GM21619 (cell line): ENCODE measurements around the gene SFMBT1.
"Not testable (repeated sequence)": the region's sequence is repeated elsewhere in the genome, so short reads cannot be mapped to it uniquely, and the experiment has no call there.

ENCODE experiments used
- ATAC-seq: cut with Tn5 transposase; IDR thresholded peaks from one replicate; pipeline ENCODE4 v1.9.1; 2021; ENCODE audit not compliant: unreplicated experiment

Gene SFMBT1

GRCh38 chr3:53038679-53039375, 7.0 kb downstream of the SFMBT1 start:
- ATAC-seq, result no peak

GRCh38 chr3:53035825-53036619, 9.9 kb downstream of the SFMBT1 start:
- no peak for ATAC-seq

DNA sequence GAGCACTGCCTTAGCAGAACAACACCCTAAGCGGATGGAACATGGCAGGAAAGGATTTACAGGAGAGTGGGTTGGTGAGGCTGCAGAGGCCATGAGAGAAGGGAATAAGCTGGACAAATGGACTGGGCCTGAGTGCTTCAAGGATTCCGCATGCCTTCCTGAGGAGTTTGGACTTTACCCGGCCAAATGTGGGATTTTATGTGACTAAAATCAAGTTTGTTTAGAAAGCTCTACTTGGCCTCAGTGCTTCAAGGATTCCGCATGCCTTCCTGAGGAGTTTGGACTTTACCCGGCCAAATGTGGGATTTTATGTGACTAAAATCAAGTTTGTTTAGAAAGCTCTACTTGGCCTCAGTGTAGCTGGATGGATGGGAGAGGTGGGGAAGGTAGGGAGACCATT, 10.9 kb downstream of the SFMBT1 start:
- not testable (repeated sequence) for ATAC-seq

DNA sequence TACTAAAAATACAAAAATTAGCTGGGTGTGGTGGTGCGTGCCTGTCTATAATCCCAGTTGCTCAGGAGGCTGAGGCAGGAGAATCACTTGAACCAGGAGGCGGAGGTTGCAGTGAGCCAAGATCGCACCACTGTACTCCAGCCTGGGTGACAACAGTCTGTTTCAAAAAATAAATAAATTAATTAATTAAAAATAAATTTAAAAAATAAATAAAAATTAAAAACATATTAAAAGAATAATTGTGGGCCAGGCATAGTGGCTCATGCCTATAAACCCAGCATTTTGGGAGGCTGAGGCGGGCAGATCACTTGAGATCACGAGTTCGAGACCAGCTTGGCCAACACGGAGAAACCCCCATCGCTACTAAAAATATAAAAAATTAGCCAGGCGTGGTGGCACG, 11.5 kb downstream of the SFMBT1 start:
- not testable (repeated sequence) for ATAC-seq

DNA sequence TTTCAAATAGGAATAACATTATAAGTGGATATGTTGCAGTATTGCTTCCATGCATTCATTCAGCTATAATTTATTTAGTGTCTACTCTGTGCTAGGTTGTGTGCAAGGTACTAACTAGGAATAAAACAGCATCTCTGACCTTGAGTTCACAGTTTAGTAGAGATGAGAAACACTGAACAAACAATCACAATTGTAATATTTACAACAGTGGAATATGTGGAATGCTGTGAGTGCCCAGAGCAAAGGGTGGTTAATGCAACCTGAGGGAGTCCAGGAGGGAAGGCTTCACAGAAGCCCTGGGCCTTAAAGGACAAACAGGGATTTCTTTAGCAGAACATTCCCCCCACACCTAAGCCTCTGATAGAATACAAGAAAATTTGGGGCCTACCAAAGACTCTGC, 13.3 kb downstream of the SFMBT1 start:
- no peak for ATAC-seq

DNA sequence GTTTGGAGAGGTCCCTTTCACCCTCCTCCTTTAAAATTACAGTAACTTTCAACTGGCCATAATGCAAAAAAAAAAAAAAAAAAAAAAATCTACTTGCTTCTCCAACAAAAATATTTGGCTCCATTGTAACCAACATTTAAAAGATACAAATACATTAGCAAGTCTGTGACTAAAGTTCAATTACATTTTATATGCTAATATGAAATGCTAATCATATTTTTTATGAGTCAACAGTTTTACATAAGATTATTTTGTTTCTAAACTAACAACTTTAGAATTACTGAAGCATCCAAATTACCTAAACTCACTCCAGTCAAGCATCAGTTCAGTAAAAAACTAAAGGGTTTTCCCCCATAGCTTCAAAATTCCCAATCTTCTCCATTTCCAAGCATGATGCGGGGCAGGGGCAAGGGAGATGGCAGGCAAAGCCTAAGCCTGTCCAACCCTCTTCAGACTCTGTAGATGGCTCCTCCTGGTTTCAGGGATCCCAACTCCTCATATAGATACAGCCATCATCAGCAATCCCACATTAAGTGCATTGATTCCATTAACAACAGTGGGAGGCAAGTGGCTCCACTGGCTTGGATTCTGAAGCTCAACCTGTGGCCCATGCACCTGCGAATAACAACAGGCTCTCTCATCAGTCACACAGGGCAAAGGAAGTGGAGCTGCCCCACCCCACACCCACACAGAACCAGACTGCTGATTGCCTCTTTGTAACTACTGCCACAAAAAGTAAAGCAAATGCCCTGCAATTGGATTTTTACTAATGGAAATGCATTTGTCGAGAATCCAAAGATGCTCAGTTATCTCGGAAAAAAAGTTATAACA, 15.0 kb downstream of the SFMBT1 start:
- ATAC-seq, result no peak

- no peak for ATAC-seq
Observed at GRCh38 chr3:53028641-53029040, 17.2 kb downstream of the SFMBT1 start.

DNA sequence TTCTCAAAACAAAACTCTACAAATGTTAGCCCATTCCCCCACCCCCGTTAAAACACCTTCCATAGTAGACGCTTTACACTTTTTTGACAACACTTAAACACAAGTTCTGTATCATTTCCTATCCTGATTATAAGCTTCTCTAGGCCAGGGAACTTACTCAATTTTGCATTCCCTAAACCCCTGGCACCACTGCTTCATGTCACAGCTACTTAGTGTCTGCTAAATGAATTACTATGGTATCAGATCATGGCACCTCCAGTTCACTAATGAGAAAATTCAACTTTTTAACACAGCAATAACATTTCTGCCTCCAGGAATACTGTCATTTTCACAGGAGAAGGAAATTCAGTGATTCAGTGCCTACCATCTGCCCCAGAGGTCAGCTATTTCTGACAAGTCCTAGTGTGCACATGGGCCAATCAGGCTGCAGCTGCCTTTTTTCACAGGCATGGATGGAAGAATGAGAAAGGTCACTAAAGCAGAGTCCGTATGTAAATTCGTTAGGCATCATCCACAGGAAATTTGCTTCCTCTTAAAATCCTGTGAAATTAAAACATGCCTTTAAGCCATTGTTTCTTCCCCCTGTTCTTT, 18.5 kb downstream of the SFMBT1 start:
- ATAC-seq, result no peak

GRCh38 chr3:53026382-53027162, 19.3 kb downstream of the SFMBT1 start:
- ATAC-seq, result no peak

GRCh38 chr3:53024315-53024714, 21.6 kb downstream of the SFMBT1 start:
- ATAC-seq, result no peak

GRCh38 chr3:53023072-53023823, 22.6 kb downstream of the SFMBT1 start:
- ATAC-seq, result no peak

DNA sequence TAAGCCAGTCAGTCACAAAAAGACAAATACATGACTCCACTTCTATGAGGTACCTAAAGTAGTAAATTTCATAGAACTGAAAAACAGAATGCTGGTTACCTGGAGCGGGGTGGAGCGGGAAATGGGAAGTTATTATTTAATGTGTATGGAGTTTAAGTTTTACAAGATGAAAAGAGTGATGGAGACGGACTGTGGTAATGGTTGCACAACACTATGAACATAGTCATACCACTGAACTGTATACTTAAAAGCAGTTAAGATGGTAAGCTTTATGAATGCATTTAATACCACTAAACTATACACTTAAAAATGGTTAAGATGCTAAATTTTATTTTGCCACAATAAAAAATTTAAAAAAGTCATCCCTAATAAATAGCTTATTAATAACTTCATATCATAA, 23.2 kb downstream of the SFMBT1 start:
- no peak for ATAC-seq

DNA sequence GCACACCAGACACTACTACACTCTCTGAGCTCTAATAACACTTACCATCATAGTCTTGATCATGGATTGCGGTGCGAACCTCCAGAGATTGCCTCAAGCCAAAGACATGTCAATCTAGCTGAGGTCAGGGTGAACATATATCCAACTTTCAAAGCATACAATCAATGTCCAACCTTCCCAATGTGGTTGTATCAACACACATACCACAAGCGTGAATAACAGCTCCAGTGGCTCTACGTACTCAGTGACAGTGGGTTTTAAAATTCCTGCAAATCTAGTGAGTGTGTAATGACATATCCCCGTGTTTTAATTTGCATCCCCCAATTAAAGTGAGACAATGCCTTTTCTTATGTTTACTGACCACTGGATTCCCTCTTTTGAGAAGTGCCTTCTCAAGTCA, 29.6 kb downstream of the SFMBT1 start:
- no peak for ATAC-seq

GRCh38 chr3:53011324-53011723, 34.5 kb downstream of the SFMBT1 start:
- no peak for ATAC-seq

DNA sequence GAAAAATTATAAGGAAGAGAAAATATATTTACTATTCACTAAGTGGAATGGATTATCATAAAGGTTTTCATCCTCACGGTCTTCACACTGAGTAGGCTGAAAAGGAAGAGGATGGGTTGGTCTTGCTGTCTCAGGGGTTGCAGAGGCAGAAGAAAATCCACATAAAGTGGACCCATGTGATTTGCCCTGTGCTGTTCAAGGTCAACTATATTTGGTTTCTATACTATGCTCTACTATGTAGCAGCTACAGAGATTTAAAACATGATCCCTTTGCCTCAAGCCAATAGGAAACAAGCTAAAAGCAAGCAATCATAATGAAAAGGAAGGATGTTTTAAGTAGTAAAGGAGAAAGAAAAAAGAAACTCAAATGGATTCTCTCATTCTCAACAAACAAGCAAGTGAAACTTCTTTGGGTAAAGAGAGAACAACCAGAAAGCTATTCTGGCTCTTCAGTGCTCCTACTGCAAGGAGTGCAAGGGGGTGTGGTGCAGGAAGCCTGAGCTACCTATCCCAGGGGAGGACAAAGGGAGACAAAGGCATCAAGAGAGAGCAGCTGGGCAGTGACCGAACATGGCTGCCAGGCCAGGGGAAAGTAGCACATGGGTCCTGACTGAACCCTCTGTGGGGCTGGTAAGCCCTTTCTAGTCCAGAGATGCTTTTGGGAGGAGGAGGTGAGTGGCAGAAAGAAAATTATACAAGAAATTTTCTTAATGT, 35.9 kb downstream of the SFMBT1 start:
- no peak for ATAC-seq

DNA sequence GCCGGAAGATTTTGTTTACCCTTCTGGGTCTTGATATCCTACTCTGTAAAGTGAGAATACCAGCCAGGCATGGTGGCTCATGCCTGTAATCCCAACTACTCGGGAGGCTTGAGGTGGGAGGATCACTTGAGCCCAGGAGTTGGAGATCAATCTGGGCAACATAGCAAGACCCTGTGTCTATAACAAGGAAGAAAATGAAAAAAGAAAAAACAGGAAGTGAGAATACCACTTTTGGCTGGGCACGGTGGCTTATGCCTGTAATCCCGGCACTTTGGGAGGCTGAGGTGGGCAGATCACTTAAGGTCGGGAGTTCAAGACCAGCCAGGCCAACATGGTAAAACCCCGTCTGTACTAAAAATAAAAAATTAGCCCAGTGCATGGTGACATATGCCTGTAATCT, 36.9 kb downstream of the SFMBT1 start:
- ATAC-seq, result no peak

GRCh38 chr3:53005854-53006513, 39.9 kb downstream of the SFMBT1 start:
- no peak for ATAC-seq

GRCh38 chr3:53005338-53005737, 40.5 kb downstream of the SFMBT1 start:
- no peak for ATAC-seq

DNA sequence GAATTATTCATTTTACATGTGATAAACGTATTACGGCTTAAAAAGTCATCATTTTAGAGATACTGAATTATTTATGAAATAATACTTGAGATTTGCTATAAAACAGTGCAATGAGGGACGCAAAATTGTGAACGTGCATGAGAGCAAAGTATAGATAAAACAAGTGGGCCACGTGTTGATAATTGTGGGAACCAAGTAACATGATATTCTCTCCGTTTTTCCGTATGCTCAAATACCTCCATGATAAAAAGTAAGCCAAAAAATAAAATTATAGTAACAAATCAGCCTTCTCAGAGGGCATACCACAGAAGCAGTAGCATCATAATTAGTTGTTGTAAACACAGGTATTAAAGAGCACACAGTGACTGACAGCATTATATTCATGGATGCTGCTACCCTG, 42.6 kb downstream of the SFMBT1 start:
- no peak for ATAC-seq
